ENCODE results near the gene SCN2A. TPM values are rescaled to one million over a fixed set of nuclear protein-coding genes. Genes with fewer than 3 reads are reported as not detected.

Gene SCN2A
- total RNA-seq, 1 experiment from 2014 or later = 0.15 TPM

- H3K9me3 ChIP-seq (ENCODE audit: insufficient read depth, low read depth) = no peaks in the 10 kb centered on the region
- no peaks in the 10 kb centered on the region for H3K4me1 ChIP-seq (replicated peaks; ENCODE audit: insufficient read depth)
- no peaks in the 10 kb centered on the region for H3K36me3 ChIP-seq (ENCODE audit: low read depth)
- H3K4me2 ChIP-seq = no peak overlapping the region
- no peak for TF ChIP-seq EZH2 (IDR thresholded peaks at IDR 0.05; ENCODE audit: low read depth)
- TF ChIP-seq CTCF (conservative IDR thresholded peaks at IDR 0.05) = no peak
- H3K9me2 ChIP-seq (ENCODE audit: insufficient read depth) = no peaks in the 10 kb centered on the region
- no peaks in the 10 kb centered on the region for H3K79me2 ChIP-seq (ENCODE audit: low read depth)
- H3K27ac ChIP-seq = no peak overlapping the region
- POLR2A ChIA-PET (ENCODE audit: unreplicated experiment) = no interaction called here
- no peak overlapping the region for H2AFZ ChIP-seq
- H3K27me3 ChIP-seq (ENCODE audit: insufficient read depth, low read depth) = no peaks in the 10 kb centered on the region
- no peak overlapping the region for H3K4me3 ChIP-seq
- CTCF ChIA-PET = no interaction called here
- BruUV-seq (replicated peaks) = no TSS peak
- no peak for DNase-seq
- intact Hi-C loops (cut with micrococcal nuclease; ENCODE audit: unreplicated experiment) = no loop called here
- no peaks in the 10 kb centered on the region for H4K20me1 ChIP-seq (ENCODE audit: insufficient read depth)
- H3F3A ChIP-seq (ENCODE audit: insufficient read depth, low read depth) = no peaks in the 10 kb centered on the region
Measured at GRCh38 chr2:165432234-165432966, 193.2 kb downstream of the SCN2A start.

GRCh38 chr2:165434865-165435496 is 195.8 kb downstream of the SCN2A start:
- CTCF ChIA-PET = no interaction called here
- Histone ChIP-seq H3K9me3 (ENCODE audit: insufficient read depth, low read depth) (no peaks in the 10 kb centered on the region), H3K4me1 (replicated peaks; ENCODE audit: insufficient read depth) (no peaks in the 10 kb centered on the region), H3K36me3 (ENCODE audit: low read depth) (no peaks in the 10 kb centered on the region), H3K9me2 (ENCODE audit: insufficient read depth) (no peaks in the 10 kb centered on the region), H3K79me2 (ENCODE audit: low read depth) (no peaks in the 10 kb centered on the region), H3K4me2 (no peak overlapping the region), H2AFZ (no peak overlapping the region), H3K27ac (no peak overlapping the region), H3K27me3 (ENCODE audit: insufficient read depth, low read depth) (no peaks in the 10 kb centered on the region), H3K4me3 (no peak overlapping the region), H3F3A (ENCODE audit: insufficient read depth, low read depth) (no peaks in the 10 kb centered on the region), H4K20me1 (ENCODE audit: insufficient read depth) (no peaks in the 10 kb centered on the region)
- BruUV-seq (replicated peaks) = no TSS peak
- intact Hi-C loops (cut with micrococcal nuclease; ENCODE audit: unreplicated experiment) = no loop called here
- POLR2A ChIA-PET (ENCODE audit: unreplicated experiment) = interaction anchor here (0.6 kb wide), 1 partner anchor 63 kb away, joined by 3 read pairs; no protein-coding TSS in a partner anchor
- TF ChIP-seq EZH2 (IDR thresholded peaks at IDR 0.05; ENCODE audit: low read depth) (no peak), CTCF (conservative IDR thresholded peaks at IDR 0.05) (no peak)
- no peak for DNase-seq

DNA sequence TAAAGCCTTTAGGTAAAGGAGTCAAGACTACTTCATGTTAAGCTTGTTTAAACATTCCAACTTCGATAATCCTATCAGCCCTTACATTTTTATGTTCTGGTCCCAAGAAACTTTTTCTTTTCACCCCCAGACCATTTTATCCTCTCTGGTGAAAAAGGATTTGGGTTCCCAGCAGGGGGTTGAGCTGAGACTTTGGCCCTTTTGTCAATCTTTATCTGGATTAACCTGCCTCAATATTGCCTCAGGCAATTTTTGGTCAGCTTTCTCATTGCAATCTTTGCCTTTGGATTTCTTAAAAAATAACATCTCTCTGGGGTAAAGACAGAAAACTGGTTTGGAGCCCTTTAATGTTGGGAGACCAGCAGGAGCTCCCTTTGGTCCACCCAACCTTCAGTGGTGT is 196.4 kb downstream of the SCN2A start:
- TF ChIP-seq CTCF (conservative IDR thresholded peaks at IDR 0.05) = no peak
- no peak for TF ChIP-seq EZH2 (IDR thresholded peaks at IDR 0.05; ENCODE audit: low read depth)
- CTCF ChIA-PET = interaction anchor here (0.7 kb wide), 1 partner anchor 739 kb away, joined by 3 read pairs; no protein-coding TSS in a partner anchor

More for the DNA sequence above, 196.4 kb downstream of the SCN2A start:
- no peaks in the 10 kb centered on the region for H3K36me3 ChIP-seq (ENCODE audit: low read depth)
- no peaks in the 10 kb centered on the region for H3K27me3 ChIP-seq (ENCODE audit: insufficient read depth, low read depth)
- DNase-seq = no peak
- no peaks in the 10 kb centered on the region for H3K9me2 ChIP-seq (ENCODE audit: insufficient read depth)
- intact Hi-C loops (cut with micrococcal nuclease; ENCODE audit: unreplicated experiment) = no loop called here
- POLR2A ChIA-PET (ENCODE audit: unreplicated experiment) = no interaction called here
- H3K79me2 ChIP-seq (ENCODE audit: low read depth) = no peaks in the 10 kb centered on the region
- H3K27ac ChIP-seq = no peak overlapping the region
- no peak overlapping the region for H2AFZ ChIP-seq
- H4K20me1 ChIP-seq (ENCODE audit: insufficient read depth) = no peaks in the 10 kb centered on the region
- H3K4me3 ChIP-seq = no peak overlapping the region
- BruUV-seq (replicated peaks) = no TSS peak
- H3K9me3 ChIP-seq (ENCODE audit: insufficient read depth, low read depth) = no peaks in the 10 kb centered on the region
- H3K4me1 ChIP-seq (replicated peaks; ENCODE audit: insufficient read depth) = no peaks in the 10 kb centered on the region
- H3K4me2 ChIP-seq = no peak overlapping the region
- H3F3A ChIP-seq (ENCODE audit: insufficient read depth, low read depth) = no peaks in the 10 kb centered on the region
